OCI-LY1 (cell line): ENCODE data around the gene CEP104.

Experiments used
- CTCF ChIP-seq: fragments of 200-600 bp; sonication (generic), shearing (Covaris generic); IDR thresholded peaks from 2 replicates; pipeline ENCODE4 v1.5.1; 2017; ENCODE audit warnings: mild to moderate bottlenecking, antibody characterized with exemption, low read length, moderate library complexity, mixed read lengths
- EZH2 ChIP-seq: fragments of 200-600 bp; sonication (generic), shearing (Covaris generic); IDR thresholded peaks from 2 replicates; pipeline ENCODE4 v1.8.0; 2017; ENCODE audit warnings: borderline replicate concordance, mixed run types, mild to moderate bottlenecking, antibody characterized with exemption, low read length, moderate library complexity, mixed read lengths

GRCh38 chr1:3891329-3891865 lies 34.4 kb upstream of the CEP104 start:
- TF ChIP-seq CTCF (no peak), EZH2 (no peak)
